ENCODE measurements around the gene DLG3.

GRCh38 chrX:70427365-70427764 lies 17.3 kb upstream of the DLG3 start:
- TF ChIP-seq CTCF (IDR thresholded peaks at IDR 0.05; ENCODE audit: borderline replicate concordance, extremely low read depth, low read length, poor library complexity, severe bottlenecking) (no peak), EZH2 (IDR thresholded peaks at IDR 0.05; ENCODE audit: borderline replicate concordance, low read depth, low read length, severe bottlenecking) (no peak)
